ENCODE data around the gene SLC11A2.
"Not testable (repeated sequence)": the region's sequence is repeated elsewhere in the genome, so short reads cannot be mapped to it uniquely, and the experiment has no call there.

The SLC11A2 gene

DNA sequence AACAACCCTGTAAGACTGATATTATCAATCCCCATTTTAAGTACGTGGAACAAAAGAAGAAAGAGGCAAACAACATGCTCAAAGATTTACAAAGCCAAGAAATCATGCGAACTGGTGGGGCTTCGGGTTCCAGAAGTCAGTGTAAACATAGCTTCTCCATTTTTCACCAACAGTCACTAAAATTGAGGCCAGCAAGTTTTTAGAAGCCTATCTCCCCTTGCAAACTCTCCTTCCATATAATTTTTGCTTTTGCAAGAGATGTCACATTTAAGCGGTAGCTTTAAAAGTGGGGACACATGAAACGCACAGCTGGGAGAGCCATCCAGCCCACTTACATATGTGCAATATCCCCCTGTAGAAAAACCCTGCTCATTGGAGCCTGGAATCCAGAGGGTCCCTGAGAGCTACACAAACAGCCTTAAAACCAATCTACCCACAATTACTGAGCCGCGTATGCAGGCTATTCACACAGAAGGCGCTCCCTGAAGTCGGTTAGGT, 797 bp downstream of the SLC11A2 start:
- DNase-seq (ENCODE audit: low read depth), result no peak

DNA sequence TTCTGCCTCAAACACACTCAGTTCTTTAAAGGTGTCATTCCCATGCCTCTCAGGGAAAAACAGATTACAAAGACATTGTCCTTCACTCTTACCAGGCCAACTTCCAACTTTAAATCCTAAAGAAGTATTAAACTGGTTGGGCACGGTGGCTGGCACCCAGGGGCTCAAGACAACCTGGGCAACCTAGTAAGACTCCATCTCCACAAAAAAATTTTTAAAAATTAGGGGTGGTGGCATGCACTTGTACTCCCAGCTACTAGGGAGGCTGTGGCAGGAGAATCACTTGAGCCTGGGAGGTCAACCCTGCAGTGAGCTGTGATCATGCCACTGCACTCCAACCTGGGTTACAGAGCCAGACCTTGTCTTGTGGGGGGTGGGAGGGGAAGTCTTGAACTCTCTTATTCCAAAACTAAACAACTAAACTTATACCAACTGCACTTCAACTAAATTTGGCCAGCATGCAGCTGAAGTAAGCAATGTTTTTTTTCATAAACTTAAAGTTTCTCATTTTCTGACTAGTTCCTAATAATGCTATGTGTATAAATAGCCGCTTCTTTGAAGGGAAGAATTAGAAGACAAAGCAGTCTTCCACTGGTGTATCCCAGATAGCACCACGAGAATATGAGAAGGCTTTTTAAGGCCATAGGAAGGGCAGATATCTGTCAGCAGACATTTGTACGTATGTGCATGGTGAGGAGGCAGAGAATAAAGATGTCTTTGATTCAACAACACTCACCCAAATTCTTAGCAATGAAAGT, 2.4 kb downstream of the SLC11A2 start:
- no peak for DNase-seq (ENCODE audit: low read depth)

DNA sequence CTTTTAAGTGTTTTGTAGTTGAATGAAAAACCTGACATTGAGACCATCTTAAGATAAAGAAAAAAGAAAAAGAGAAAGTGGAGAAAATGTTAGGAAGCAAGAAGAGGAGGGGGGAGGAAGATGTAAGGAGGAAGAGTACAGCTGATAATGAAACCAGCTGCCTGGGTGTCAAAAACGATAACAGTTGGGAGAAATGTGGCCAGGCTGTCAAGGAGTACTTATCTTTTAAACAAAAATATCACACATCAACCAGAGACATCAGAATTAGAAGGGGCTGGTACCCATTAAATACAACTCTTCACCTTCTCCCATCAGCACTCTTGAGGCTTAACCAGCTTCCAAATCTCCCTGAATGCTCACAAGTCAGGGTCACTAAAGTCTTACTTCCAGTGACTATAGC, 4.5 kb downstream of the SLC11A2 start:
- DNase-seq (ENCODE audit: low read depth), result no peak

DNA sequence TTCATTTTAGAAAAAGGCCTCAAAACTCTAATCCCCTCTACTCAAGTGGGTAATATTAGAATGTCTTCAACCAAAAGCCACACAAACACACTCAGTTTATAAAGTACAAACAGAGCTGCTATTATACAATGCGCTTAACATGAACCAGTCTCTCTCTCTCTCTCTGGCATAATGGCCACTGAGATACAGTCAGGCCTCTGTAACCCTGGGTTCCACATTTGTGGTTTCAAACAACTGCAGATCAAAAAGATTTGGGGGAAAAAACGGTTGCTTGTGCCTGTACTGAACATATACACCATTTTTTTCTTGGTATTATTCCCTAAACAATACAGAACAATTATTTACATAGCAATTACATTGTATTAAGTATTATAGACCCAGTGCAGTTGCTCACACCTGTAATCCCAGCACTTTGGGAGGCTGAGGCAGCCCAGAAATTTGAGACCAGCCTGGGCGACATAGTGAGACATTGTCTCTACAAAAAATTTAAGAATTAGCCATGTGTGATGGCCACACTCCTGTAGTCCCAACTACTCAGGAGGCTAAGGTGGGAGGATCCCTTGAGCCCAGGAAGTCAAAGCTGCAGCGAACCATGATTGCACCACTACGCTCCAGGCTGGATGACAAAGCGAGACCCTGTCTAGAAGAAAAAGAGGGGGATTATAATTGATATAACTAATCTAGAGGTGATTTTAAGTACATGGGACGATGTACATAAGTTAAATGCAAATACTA, 5.6 kb downstream of the SLC11A2 start:
- no peak for DNase-seq (ENCODE audit: low read depth)

DNA sequence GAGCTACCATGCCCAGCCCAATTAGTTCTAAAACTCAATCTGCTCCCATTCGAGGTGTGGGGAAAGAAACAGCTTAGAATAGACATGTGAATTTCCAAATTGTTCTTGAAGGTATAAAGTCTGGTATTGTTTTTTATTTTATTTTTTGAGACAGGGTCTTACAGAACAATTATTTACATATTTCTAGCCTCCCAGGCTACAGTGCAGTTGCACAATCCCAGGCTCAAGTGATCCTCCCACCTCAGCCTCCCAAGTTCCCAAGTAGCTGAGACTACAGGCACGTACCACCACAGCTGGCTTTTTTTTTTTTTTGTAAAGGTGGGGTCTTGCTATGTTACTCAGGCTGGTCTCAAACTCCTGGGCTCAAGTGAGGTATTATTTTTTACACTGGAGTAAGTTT, 6.3 kb downstream of the SLC11A2 start:
- DNase-seq (ENCODE audit: low read depth), result no peak

DNA sequence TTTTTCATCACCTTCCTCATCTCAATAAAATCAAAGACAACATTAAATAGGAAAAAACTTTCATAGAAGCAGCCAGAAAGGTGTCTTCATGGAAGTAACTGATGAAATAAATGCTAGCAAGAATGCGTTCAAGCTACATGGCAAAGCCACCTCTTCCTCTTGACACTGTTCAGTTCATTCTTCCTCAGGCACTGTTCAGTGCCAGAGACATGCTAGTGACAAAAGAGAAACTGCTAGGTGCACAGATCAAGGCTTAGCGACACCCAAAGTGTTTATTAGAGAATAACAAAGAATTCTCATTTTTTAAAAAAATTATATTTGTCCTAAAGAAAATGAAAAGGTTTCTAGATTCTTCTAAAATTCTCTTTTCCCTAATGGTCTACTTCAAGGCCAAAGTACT, 7.2 kb downstream of the SLC11A2 start:
- DNase-seq (ENCODE audit: low read depth), result no peak

DNA sequence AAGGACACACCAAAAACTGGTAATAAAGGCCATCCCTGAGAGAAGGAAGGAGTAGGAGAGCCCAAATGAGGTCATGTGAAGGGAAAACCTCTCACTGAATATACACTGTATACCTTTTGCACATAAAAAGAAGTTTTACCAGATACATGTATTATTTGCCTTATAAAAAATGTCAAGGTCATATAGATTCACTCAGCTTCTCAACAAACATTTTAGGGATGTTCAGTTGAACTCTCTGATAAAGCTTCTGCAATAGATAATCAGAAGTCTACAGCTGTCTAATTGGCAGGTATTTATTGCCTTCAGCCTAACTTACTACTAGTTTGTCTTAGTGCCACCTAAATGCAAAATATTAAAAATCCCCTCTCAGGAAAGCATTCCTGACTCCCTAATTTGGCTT, 8.7 kb downstream of the SLC11A2 start:
- no peak for DNase-seq (ENCODE audit: low read depth)

DNA sequence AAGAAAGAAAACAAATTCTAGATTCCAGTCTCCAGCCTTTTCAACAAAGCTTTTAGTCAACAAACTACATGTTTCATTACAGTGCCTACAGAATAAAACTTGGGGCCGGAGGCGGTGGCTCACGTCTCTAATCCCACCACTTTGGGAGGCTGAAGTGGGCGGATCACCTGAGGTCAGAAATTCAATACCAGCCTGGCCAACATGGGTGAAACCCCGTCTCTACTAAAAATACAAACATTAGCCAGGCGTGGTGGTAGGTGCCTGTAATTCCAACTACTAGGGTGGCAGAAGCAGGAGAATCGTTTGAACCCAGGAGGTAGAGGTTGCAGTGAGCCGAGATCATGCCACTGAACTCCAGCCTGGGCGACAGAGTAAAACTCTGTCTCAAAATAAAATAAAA, 11.7 kb downstream of the SLC11A2 start:
- not testable (repeated sequence) for DNase-seq (ENCODE audit: low read depth)

DNA sequence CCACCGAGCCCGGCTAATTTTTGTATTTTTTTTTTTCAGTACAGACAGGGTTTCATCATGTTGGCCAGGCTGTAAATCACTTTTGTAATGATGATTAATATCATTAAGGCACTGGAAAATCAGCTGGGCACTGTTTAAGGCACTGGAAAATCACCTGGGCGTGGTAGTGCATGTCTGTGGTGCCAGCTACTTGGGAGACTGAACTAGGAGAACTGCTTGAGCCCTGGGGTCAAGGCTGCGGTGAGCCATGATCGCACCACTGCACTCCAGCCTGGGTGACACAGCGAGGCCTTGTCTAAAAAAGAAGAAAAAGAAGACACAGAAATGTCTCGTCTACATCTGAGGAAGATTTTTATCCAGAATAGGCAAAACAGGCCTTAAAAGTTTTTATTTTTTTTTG, 12.7 kb downstream of the SLC11A2 start:
- DNase-seq (ENCODE audit: low read depth), result no peak

DNA sequence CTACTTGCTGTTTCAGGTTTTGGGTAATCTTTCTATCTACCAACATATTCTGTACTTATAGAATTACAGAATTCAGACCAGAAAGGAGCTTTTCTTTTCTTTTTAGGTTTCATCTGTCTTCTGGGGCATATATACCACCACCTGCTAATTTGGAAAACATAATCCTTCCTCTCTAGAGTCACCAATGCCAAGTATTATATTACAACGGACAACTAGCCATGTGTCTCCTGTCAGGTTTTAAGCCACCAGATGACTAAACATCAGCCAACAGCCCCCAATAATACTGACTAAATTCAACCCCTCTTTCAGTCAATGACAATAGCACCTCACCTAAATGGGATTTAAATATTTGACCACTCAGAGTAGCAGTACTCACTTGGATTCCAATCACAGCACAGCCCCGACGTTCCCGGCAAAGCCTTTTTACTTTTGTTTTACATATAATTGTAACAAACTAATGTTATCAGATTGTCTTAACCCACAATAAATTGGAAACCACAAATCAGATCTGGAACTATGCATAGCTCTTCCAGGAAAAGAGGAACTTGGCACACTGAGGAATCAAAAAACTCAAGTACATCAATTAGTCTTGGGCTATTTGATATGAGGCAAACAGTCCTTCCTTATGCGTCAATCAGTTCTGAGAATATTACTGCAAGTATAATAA, 13.5 kb downstream of the SLC11A2 start:
- DNase-seq (ENCODE audit: low read depth), result no peak

DNA sequence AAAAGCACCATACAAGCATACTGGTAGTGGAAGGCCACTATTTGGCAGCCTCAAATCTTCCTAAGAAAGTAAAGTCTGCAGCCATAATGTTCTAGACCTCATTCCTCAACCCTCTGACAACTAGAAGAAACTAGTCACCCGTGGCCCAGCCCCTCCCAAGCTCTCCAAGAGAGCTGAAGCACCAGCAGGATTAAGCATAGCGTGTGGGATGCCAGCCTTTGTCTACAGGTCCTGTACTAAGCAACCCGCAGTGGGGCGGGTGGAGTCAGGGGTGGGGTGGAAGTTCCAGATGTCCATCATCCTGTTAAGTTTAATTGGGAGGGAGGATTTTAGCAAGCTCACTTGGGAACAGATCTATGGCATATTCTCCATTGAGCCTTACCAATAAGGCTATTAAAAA, 14.2 kb downstream of the SLC11A2 start:
- no peak for DNase-seq (ENCODE audit: low read depth)

DNA sequence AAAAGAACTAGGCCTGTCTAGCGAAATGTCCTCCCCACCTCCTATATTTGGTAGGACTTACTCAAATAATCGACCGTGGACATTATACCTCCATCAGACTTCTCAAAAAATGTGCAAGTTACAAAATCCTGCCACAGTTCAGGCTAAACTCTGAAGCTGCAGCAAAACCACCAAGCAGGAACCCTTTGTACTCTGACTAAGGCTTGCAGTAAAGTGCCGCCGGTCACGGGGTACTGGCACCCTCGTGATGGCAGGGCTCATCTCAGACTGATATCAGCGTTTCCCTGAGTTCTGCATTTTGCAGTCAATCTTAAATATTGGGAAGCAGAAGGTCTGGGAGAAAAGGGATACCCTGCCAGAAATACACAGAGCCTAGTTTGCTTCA, 17.1 kb downstream of the SLC11A2 start:
- DNase-seq (ENCODE audit: low read depth), result no peak

DNA sequence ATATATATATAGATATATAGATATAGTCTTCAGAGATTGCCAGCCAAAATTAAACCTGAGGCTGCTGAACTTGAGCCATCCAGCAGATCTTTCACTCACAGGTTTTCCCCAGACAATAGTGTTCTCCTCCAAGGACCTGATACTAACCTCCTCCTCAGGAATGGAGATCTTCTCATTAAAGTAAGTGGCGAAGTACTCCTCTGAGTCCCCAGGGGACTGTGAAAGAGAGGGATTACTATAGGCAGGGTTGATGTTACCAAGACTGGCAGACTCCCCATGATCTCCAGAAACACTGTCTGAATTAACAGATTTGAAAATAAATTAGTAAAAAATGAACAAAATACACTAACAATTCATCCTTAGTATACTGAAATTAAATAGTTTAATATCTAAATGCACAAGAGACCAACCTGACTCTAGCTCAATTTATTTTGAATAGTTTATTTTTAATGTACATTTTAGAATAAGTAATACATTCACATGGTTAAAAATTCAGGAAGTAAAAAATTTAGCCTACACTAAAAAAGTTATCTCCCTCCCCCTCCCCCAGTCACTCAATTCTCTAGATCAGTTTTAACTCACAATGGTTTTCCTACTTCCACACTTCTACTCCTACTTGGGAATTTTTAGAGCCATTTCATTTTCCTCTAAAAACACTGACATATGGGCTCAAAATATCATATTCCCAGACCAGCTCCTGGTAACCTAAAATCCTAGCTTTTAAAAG, 17.7 kb downstream of the SLC11A2 start:
- DNase-seq (ENCODE audit: low read depth), result no peak

DNA sequence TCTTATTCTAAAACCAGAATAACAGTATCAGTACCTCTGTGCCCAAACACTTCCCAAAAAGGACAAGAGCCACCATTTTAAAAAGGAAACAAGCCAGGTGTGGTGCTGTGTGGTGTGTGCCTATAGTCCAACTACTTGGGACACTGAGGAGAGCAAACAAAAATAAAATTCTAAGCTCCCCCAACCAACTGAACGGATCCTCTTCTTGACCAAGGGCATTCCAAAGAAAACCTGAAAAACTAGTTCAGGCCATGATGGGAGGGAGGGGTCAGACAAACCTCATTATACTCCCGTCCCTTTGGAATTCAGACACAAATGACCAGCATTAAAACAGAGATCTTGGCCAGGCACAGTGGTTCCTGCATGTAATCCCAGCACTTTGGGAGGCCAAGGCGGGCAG, 20.5 kb downstream of the SLC11A2 start:
- DNase-seq (ENCODE audit: low read depth), result no peak

DNA sequence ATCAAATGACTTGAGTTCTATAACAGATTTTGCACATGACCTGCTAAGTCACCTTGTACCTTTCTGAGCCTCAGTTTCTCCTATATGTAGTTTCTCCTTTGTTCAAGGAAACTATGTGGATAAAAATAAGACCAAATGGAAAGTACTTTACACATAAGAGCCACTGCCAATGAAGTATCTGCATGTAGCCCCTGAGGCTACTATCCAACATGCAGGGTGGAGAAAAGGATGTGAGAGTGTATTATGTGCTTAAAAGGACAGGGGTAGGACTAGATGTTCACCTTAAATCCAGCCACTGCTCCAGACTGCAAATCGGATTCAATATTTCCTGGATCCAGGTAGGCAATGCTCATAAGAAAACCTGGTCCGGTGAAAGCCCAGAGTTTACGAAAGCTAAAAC, 21.2 kb downstream of the SLC11A2 start:
- no peak for DNase-seq (ENCODE audit: low read depth)

DNA sequence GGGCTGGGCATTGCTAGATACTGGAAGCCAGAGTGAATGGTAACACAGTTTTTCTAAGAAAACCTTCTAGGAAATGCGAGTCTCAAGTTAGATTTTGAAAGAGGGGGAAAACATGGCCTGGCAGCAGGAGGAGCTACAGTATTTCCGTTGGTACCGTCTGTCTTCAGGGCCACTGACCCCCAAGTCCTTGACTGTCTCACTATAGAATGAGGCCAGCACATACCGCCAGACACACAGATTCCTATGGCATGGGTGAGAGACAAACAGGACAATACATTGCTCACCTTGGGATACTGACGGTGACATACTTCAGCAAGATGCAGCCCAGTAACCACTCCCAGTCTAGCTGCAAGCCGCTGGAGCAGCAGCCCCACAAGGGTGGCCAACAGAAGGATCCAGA, 21.7 kb downstream of the SLC11A2 start:
- no peak for DNase-seq (ENCODE audit: low read depth)

DNA sequence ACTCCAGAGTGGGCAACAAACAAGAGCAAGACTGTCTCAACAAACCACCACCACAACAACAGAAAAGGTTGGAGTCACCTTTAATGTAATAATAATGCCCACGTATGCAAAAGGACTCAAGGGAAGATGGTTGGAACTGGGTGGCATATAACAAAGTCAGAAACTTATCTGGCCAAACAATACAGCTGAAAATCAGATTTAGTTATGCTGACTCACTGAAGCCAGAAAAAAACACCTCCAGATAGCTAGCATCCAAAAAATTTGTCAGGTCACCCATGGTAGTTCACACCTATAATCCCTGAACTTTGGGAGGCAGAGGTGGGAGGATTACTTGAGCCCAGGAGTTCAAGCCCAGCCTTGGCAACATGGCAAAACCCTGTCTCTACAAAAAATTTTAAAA, 24.4 kb downstream of the SLC11A2 start:
- no peak for DNase-seq (ENCODE audit: low read depth)

DNA sequence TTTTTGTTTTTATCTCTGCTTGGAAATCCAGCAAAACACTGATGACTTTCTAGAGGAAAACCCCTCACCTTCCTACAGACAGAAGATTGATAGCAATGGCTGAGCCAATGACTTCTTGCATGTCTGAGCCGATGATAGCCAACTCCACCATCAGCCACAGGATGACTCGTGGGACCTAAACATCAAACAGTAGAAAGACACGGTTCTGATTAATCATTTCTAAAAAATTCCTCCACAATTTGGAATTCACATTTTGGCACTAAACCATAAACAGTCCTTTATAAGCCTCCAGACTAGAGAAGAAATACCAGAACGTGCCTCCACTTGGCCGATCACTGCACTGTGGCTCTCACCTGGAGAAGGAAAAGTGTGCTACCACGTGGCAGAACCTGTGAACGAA, 25.9 kb downstream of the SLC11A2 start:
- DNase-seq (ENCODE audit: low read depth), result no peak

DNA sequence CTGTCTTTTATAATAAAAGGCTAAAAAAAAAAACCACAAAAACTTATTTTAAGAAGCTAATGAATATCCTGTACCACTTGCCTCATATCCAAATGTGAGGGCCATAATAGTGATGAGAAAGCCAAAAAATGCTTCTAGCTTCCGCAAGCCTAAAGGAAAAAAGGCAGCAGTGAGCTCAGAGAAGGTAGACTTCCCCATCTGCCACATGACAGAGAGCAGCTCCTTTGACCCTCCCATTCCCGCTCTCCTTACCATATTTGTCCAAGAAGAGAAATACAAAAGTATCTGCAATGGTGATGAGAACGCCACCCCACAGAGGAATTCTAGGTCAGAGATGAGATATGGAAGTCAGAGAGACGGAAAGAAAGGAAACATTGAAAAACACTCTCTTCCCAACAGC, 27.1 kb downstream of the SLC11A2 start:
- no peak for DNase-seq (ENCODE audit: low read depth)

DNA sequence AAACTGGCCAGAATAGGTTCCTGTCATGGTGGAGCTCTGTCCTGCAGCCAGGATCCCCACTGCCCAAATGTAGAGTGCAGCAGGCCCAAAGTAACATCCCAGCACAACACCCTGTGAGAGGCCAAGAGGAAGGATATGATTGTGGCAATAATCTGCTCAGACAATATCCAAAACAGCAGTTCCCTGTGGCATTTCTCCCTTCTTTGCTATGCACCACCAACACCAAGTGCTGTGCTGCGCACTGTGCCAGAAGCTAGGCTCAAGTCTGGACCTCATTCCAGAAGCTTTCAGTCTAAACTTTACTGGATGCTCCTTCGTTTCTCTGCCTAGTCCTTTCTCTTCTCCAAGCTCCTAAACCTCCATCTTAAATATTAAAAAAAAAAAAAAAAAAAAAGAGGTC, 33.4 kb downstream of the SLC11A2 start:
- DNase-seq (ENCODE audit: low read depth), result no peak

DNA sequence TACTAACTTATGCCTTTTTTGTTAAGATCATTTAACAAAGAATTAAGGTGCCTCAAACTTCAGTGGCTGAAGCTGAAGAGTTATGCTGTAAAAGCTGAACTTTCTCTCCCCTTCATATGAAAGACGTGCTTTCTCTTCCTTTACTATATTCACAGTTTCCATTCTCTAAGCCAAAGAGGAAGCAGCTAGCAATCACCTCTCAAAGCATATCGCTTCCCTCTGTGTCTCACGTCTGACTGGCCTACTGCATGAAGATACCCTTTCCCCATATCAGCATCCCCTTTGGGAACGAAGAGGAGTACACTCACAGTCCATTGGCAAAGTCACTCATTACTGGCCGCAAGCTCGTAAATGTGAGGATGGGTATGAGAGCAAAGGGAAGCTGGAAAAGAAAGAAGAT, 34.9 kb downstream of the SLC11A2 start:
- no peak for DNase-seq (ENCODE audit: low read depth)

DNA sequence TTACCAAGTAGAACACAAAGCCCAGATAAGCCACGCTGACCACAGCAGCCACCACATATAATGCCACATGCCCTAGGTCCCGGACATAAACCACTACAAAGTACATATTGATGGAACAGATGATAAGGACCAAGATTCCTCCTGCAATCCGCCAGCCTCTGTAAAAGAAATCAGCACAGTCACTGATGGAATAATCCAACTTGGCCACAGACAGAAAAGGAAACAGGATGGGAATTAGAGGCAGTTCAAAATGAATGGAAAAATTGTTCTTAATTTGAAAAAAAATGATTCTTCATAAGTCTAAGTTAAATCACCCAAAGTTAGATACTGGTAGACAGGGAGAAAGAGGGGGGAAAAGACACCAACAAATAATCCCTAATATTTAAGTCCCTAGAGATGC, 35.4 kb downstream of the SLC11A2 start:
- DNase-seq (ENCODE audit: low read depth), result no peak
